SW480 (cell line): ENCODE measurements around the gene FASTK.
A peak's percentile ranks its signal among the peaks of the same experiment; 100 is the strongest.

Experiments used
- DNase-seq: peaks from one replicate; pipeline ENCODE4 v3.0.0-alpha.2; 2016; ENCODE audit warnings: low spot score

Gene FASTK

DNA sequence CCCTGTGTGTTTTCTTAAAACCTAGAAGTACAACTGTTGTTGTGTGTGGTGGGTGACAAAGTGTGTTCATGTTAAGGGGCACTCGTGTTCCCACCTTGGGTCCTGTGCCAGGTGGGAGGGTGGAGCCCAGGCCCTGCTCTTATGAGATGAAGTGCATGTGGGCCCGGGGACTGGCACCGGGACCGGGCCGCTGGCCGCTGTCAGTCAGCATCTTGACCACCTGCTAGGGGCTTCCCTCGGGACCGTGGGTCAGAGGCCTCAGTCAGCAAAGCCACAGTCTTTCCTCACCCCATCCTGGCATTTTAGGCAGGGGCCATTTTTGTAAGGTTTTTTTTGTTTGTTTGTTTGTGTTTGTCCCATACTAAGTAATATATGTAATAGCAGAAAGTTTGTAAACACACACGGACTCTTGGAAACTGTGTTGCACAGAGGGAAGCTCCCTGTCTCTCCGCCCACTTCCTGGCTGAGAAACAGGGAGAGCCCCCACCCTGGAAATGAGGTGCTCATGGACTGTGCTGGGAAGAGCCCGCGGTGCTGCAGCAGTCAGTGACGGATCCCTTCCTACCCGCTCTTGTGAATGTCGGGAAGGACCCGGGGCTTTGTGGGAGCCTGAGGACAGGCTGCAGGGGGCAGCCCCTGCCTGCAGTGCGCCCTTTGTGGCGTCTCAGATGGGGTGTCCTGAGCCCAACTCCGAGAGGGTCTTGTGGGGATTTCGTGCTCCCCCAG lies 19.0 kb upstream of the FASTK start:
- no peak for DNase-seq

GRCh38 chr7:151095828-151096475 lies 15.3 kb upstream of the FASTK start:
- no peak for DNase-seq

DNA sequence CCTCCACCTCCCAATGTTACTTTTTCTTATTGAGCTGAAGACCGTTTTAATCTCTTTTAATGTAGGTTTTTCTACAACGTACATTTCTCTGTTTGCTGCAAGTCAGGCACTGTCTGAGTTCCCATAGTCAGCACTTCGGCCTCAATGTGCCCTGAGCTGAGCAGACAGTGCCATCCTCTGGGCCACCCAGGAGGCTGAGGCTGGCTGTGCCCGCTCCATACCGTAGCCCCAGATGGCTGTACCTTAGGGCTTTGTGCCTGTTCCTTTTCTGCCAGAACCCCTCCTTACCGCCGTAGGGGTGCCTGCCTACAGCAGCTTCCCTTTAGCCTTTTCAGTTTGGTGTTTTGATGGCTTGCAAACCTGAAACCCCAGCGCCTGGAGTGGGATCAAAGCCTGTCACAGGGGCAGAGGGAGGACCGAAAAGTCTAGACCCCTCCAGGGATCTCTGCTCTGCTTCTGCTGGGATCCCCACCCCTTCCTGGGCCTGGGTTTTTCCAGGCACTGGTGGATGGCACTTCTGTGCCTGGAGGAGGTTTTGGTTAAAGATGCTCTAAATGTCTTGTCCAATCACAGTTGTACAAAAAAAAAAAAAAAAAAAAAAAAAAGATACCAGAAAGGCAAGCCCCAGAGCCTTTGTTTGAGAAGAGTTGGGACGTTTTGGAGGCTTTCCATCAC lies 14.7 kb upstream of the FASTK start:
- no peak for DNase-seq

- DNase-seq: no peak
Measured at GRCh38 chr7:151094675-151095074, 14.1 kb upstream of the FASTK start.

- DNase-seq: no peak
Measured at GRCh38 chr7:151093748-151094147, 13.1 kb upstream of the FASTK start.

- DNase-seq: no peak
Measured at GRCh38 chr7:151091988-151092387, 11.4 kb upstream of the FASTK start.

GRCh38 chr7:151091431-151091830 lies 10.8 kb upstream of the FASTK start:
- no peak for DNase-seq

DNA sequence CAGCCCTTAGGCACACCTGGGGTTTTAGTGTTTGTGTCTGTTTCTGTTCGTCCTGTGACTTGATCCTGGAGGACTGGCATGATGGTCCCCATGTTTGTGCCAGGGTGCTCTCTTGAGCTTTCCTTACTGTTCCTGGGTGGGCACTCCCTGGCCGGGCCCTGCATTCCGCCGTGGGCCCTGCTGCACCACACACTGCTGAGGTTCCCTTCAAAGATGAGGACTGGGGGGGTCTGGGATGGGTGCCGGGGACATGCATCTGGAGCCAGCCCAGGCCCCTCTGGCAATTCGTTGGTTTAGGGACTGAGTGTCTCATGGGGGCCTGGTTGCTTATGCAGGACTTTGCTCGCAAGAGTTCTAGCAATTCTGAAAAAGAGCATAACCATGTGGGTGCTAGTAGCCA lies 10.4 kb upstream of the FASTK start:
- DNase-seq: no peak

DNA sequence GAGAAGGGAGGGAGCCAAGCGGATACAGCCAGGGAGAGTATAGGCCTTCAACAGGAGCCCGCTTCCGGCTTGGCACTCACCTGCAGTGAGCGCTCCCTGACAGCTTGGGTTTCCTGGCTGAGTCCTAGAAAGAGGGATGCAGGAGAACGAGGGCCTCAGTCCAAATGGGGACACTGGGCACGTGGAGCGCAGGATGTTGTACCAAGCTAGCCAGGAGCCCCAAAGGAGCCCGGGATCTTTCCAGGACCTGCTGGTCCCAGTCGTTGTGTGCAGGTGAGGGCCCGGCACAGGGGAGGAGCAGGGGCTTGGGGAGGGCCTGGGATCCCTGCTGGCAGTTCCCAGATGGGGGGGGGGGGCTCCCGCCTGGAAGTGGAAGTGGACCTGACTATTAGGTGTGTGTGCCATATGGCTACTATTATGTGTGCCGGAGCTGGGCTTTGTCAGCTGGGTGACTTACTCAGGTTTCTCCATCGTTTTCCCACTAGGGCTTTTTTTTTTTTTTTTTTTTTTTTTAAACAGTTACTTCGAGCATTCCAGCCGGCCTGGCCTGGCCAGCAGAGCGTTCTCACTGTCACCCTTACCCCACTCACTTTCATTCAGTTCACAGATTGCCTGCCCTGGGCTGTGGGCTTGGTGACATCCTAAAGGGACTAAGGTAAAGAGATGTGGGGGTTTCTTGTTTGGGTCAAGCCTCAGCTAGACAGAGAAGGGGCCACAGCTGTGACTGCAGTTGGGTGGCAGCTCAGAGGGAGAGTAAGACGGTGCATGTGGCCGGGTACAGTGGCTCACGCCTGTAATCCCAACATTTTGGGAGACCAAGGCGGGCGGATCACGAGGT lies 9.5 kb upstream of the FASTK start:
- no peak for DNase-seq

DNA sequence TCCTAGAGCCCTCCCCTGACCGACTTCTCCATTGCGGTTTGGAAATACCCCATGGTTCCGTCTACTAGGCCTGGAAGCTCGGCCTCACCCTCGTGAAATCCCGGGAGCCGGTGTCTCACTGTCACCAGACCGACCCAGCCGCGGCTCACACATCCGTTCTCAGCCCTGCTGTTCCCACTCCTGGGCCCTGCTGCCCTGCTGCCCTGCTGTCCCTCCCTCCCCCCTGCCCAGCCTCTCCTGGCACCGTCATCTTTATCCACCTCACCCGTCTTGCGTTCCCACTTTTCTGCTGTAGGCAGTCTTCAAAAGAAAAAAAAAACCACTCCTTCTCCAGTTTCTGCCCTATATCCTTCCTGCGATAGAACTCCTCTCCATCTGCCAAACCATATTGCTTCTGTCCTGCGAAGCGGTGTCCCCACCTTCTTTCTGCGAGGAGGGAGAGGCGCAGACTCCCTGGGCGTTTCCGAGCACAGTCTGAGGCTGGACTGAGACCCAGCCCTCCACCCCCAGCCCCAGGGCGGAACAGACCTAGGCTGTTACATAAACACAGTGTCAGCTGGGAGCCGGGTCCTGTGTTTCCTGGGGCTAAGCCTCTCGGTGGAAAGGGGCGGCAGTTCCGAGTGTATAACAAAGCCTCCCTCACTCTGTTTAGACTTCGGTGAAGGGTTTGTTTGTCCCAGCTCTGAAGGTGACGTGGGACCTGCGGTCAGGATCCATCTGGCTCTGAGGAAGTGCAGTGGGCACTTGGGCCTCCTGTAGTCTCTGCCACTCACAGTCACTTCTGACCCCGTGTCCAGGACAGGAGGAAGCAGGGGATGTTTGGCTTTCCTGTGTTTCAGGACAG lies 8.5 kb upstream of the FASTK start:
- no peak for DNase-seq

DNA sequence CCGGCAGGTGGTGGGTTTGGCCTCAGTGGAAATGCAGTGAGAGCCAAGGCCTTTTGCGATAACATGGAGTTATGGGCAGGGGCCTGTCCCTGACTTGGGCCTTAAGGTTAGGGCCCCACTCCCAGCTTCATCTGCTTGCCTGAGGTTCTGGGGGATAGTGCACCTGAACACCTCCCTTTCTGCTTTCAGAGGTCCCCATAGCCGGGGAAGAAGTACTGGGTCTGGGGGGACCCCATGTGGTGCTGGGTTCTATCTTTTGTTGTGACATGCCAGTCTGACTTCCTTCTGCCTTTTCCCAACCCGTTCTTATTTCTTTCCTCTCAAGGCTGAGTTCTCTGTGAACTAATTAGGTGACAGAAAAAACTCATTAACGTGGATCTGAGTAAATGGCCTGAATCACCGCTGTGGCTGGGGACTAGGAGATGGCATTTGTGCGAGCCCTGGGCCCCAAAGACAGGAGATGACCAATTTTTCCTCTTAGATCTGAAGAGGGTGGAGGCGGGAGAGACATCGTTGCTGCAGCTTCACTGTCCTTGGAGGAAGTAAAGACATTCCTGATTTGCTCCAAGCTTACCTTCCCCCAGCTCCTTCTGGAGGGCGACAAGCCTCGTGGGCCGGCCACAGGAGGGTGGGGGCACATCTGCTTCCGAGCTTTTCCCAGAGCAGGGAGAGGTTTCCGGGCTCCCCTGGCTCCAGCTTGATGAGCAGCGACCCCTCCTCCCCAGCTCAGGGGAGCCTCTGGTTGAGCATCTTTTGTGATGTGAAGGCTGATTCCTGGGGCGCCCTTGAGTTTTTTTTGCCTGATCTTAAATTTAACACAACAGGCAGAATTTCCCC lies 7.6 kb upstream of the FASTK start:
- no peak for DNase-seq

DNA sequence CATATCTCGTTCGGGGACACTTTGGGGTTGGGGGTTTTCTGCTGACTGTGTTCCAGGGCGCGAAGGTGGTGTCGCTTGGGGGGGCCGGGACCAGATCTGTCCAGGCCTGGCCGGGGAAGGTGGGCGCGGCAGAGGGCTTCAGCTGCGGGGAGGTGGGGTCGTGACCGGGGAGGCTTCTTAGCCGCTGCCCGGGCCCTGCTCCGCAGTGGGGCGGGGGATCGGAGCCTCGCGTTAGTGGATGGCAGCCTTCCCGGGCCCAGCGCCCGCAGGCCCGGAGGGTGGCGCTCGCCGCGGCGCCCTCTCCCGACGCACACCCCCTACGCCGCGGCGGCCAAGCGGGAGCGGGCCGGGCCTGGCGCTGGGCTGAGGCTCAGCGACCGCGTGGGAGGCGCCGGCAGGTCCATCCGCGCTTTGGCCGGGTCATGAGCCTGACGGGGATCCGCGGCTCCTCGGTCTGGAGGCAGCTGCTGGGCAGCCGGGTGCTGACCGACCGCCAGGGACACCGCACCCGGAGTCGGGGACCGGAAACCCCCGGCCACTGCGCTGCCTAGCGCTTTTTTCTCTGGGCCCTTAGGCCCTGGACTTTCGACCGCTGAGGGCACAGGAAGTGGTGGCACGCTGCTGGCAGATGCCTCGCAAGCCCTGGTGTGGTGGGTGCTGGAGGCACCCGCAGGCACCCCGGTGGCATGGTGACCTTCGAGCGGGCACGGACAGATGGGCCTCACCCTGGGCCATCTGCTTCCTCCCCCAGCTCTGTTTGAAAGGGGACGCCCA lies 6.8 kb upstream of the FASTK start:
- DNase-seq: peak; percentile 56

DNA sequence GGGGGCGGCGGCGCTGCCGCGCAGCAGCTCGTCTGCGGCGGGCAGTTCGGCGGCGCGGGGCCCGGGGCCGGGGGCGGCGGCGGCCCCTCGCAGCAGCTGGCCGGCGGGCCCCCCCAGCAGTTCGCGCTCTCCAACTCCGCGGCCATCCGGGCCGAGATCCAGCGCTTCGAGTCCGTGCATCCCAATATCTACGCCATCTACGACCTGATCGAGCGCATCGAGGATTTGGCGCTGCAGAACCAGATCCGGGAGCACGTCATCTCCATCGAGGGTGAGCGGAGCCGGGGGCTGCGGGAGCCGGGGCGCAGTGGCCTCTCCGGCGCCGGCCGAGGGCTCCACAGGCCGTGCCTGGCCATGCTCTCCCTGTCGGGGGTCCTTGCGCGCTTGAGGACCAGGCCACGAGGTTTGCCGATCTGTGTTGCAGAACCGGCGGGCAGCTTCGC lies 6.2 kb upstream of the FASTK start:
- no peak for DNase-seq

GRCh38 chr7:151085691-151086620 lies 5.3 kb upstream of the FASTK start, which contains the start of gene AGAP3:
Gene AGAP3, plus strand, starts transcription at chr7:151086475. Its CDS starts 267 bp downstream, at chr7:151086742.
- DNase-seq: peak; percentile 90

DNA sequence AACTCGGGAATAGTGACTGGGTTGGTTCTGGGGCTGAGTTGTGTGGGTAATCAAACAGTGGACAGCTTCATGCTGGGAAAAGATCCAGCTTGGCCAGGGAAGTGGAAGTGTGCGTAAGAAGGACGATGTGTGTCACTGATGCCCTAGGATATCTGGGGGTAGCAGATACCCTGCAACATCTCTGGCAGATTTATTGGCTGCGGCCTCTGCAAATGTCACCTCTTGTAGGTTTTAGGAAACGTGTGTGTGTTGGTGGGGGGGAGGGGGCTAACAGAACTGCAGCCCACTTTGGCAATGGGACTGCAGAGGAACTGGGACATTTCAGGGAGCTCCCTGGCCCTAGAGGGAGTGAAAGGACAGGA lies 4.7 kb upstream of the FASTK start:
- no peak for DNase-seq

GRCh38 chr7:151083824-151084160 lies 3.2 kb upstream of the FASTK start:
- DNase-seq: no peak

DNA sequence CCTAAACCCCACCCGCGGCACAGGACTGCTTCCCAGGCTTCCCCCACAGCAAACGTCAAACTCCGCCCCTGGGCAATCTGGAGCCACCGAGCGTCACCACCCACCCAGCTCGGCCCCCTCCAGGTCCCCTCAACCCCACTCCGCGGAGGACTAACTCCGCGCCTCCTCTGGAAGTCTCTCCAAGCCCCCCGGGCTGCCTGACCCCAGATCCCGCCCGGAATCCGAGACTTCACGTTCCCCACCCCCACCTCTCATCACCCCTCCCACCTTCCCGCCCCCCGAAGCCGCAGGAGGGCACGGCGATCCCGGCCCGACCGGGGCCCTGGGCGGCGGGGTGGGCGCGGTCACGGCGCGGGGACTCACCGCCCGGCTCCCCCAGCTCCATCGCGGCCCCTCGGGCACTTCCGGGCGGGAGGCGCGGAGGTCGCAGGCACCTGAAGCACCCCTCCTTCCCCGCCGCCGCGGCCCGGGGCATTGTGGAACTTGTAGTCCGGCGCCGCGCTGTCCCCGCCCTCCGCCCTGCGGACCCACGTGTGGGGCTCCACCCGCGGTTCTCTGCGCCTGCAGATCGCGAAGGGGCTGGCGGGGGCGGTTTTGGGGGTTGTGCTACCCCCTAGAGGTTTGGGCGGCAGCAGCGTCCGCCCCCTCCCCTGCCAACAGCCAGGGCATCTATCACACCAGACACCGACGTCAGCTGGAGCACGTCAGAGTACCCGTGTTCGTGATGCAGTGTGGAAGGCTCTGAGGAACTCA lies 2.6 kb upstream of the FASTK start, which contains the start of gene TMUB1:
Gene TMUB1 (minus strand): TSS at position 423 of the 753 bp plus-strand sequence. CDS start 930 bp downstream, outside the sequence.
- DNase-seq: peak; percentile 55
